A549 (cell line): ENCODE data around the gene LAMB1. TPM values are rescaled to one million over a fixed set of nuclear protein-coding genes. Genes with fewer than 3 reads are reported as not detected.
A peak's percentile ranks its signal among the peaks of the same experiment; 100 is the strongest.

Experiments
- ATAC-seq, 2 experiments: fragments of 200-7000 bp in 1 of 2; fragments of >200 bp in 1 of 2; cut with Nextera tagmentation in 1 of 2; cut with Tn5 transposase in 1 of 2; 3 replicates each; pipeline versions ENCODE4 v1.8.0 to v1.9.1; 2018 to 2020; ENCODE audit warnings: mild to moderate bottlenecking in 1 of 2, moderate library complexity in 1 of 2
- CTCF ChIA-PET: fragments of 300-600 bp; sonication (Branson Sonifier 250); formaldehyde crosslinking; extraction: SDS; loops from one replicate; lab custom pipeline; 2021; ENCODE audit warnings: antibody characterized with exemption, inconsistent platforms; lab: Yijun Ruan, JAX
- POLR2A ChIA-PET: fragments of 350-600 bp; formaldehyde crosslinking; extraction: SDS; loops from one replicate; lab custom pipeline; 2021; ENCODE audit warnings: antibody characterized with exemption, inconsistent platforms; lab: Yijun Ruan, JAX
- DNase-seq, 2 experiments: peaks; one replicate each; pipeline versions ENCODE4 v3.0.0 to v3.0.0-alpha.2; 2011 to 2016; ENCODE audit warnings: low read depth in 1 of 2, low spot score in 1 of 2
- FAIRE-seq: peaks from 2 replicates; lab custom pipeline; 2011; peaks lifted over from hg19 to GRCh38; lab: Jason Lieb, UNC
- H3K27ac ChIP-seq, 2 experiments: fragments of >200 bp; sonication (Bioruptor Twin); formaldehyde crosslinking; 3 replicates each; pipeline ENCODE4 v1.5.1; 2016 to 2017
- H3K4me1 ChIP-seq: fragments of >200 bp; sonication (Bioruptor Twin); formaldehyde crosslinking; 3 replicates; pipeline ENCODE4 v1.6.1; 2016
- H3K4me2 ChIP-seq: fragments of >200 bp; sonication (Bioruptor Twin); formaldehyde crosslinking; 3 replicates; pipeline ENCODE4 v1.6.1; 2016
- H3K4me3 ChIP-seq: fragments of >200 bp; sonication (Bioruptor Twin); formaldehyde crosslinking; 3 replicates; pipeline ENCODE4 v1.5.1; 2016
- H3K9me3 ChIP-seq: fragments of >200 bp; sonication (Bioruptor Twin); formaldehyde crosslinking; 3 replicates; pipeline ENCODE4 v1.6.1; 2016
- BCL3 ChIP-seq: fragments of >200 bp; sonication (Bioruptor Twin); formaldehyde crosslinking; IDR thresholded peaks from 3 replicates; pipeline ENCODE4 v1.6.1; 2016
- CHD4 ChIP-seq: fragments of 200-600 bp; sonication (generic); IDR thresholded peaks from 2 replicates; pipeline ENCODE4 v1.6.1; 2016; ENCODE audit warnings: antibody characterized with exemption, mild to moderate bottlenecking, borderline replicate concordance
- CTCF ChIP-seq: fragments of >200 bp; sonication (Bioruptor Twin); formaldehyde crosslinking; IDR thresholded peaks from 3 replicates; pipeline ENCODE4 v1.5.1; 2016
- EHMT2 ChIP-seq: fragments of 200-600 bp; sonication (generic); IDR thresholded peaks from 2 replicates; pipeline ENCODE4 v1.6.1; 2016; ENCODE audit warnings: antibody characterized with exemption, low read depth, mild to moderate bottlenecking, moderate library complexity
- FOSB ChIP-seq: fragments of 250-450 bp; sonication (Bioruptor Pico); IDR thresholded peaks from 2 replicates; pipeline ENCODE4 v1.5.0; 2020; ENCODE audit warnings: mild to moderate bottlenecking, moderate library complexity
- FOXS1 ChIP-seq: fragments of 250-450 bp; sonication (Bioruptor Pico); IDR thresholded peaks from 2 replicates; pipeline ENCODE4 v1.5.0; 2020; ENCODE audit warnings: mild to moderate bottlenecking, moderate library complexity
- GATA3 ChIP-seq: IDR thresholded peaks from 2 replicates; pipeline ENCODE4 v1.6.1; 2012; ENCODE audit warnings: borderline replicate concordance
- HDAC2 ChIP-seq: fragments of 200-600 bp; sonication (generic); IDR thresholded peaks from 2 replicates; pipeline ENCODE4 v1.6.1; 2016
- KDM5A ChIP-seq: fragments of 200-600 bp; sonication (generic); IDR thresholded peaks from 2 replicates; pipeline ENCODE4 v1.6.1; 2016; ENCODE audit warnings: antibody characterized with exemption, mild to moderate bottlenecking
- MAZ ChIP-seq: fragments of 150-350 bp; IDR thresholded peaks from 2 replicates; pipeline ENCODE4 v1.6.1; 2014; ENCODE audit warnings: antibody characterized with exemption, low read depth, low read length, borderline replicate concordance
- NFE2L2 ChIP-seq: fragments of 150-350 bp; conservative IDR thresholded peaks from 2 replicates; pipeline ENCODE4 v1.6.1; 2014; ENCODE audit warnings: low read length
- NPAS2 ChIP-seq: fragments of 250-450 bp; sonication (Bioruptor Pico); IDR thresholded peaks from 2 replicates; pipeline ENCODE4 v1.8.0; 2022; ENCODE audit warnings: mild to moderate bottlenecking, moderate library complexity, borderline replicate concordance
- POLR2A ChIP-seq: IDR thresholded peaks from 2 replicates; pipeline ENCODE4 v1.6.1; 2012; ENCODE audit warnings: mild to moderate bottlenecking, low read length
- RARB ChIP-seq: fragments of 250-450 bp; sonication (Bioruptor Pico); IDR thresholded peaks from 2 replicates; pipeline ENCODE4 v1.8.0; 2021; ENCODE audit warnings: mild to moderate bottlenecking, moderate library complexity
- RCOR1 ChIP-seq: fragments of 150-350 bp; IDR thresholded peaks from 2 replicates; pipeline ENCODE4 v1.6.1; 2014; ENCODE audit warnings: antibody characterized with exemption, low read length, low read depth
- RFX5 ChIP-seq: fragments of 450-650 bp; IDR thresholded peaks from 2 replicates; pipeline ENCODE4 v1.7.1; 2014; ENCODE audit warnings: antibody characterized with exemption, mild to moderate bottlenecking, moderate library complexity
- SMC3 ChIP-seq: fragments of >200 bp; sonication (Bioruptor Twin); formaldehyde crosslinking; IDR thresholded peaks from 3 replicates; pipeline ENCODE4 v1.6.1; 2018; ENCODE audit warnings: inconsistent platforms
- SREBF2 ChIP-seq: fragments of 450-650 bp; IDR thresholded peaks from 2 replicates; pipeline ENCODE4 v1.6.1; 2014; ENCODE audit warnings: mild to moderate bottlenecking, moderate library complexity
- TP53 ChIP-seq: fragments of 250-450 bp; sonication (Bioruptor Pico); IDR thresholded peaks from 2 replicates; pipeline ENCODE4 v1.5.0; 2021; ENCODE audit warnings: mild to moderate bottlenecking, moderate library complexity
- USF2 ChIP-seq: fragments of 450-650 bp; IDR thresholded peaks from 2 replicates; pipeline ENCODE4 v1.6.1; 2014; ENCODE audit warnings: antibody characterized with exemption
- ZC3H11A ChIP-seq: fragments of 450-650 bp; IDR thresholded peaks from 2 replicates; pipeline ENCODE4 v1.6.1; 2014; ENCODE audit warnings: antibody characterized with exemption, mild to moderate bottlenecking
- ZFP36 ChIP-seq: fragments of 450-650 bp; IDR thresholded peaks from 2 replicates; pipeline ENCODE4 v1.6.1; 2014; ENCODE audit warnings: borderline replicate concordance; ENCODE audit not compliant: partially characterized antibody
- ZNF302 ChIP-seq: fragments of 250-450 bp; sonication (Bioruptor Pico); IDR thresholded peaks from 2 replicates; pipeline ENCODE4 v1.9.0; 2021; ENCODE audit warnings: inconsistent platforms, mild to moderate bottlenecking, moderate library complexity
- WGBS: methylation state at CpG from one replicate; pipeline ENCODE4 v1.1.6; 2017; ENCODE audit errors: missing lambda C conversion rate; 5-methylcytosine and 5-hydroxymethylcytosine counted together
- polyA plus RNA-seq, 4 experiments: library from polyadenylated mRNA; depleted of rRNA in 3 of 4; stranded (reverse); fragments of >200 nt; fragmentation: RNase III in 1 of 4; extraction: RNeasy Plus Mini Kit Qiagen cat#74134 plus additional on column Dnase treatment in 1 of 4; gene quantifications; 2 replicates in 3 of 4; 3 replicates in 1 of 4; pipeline ENCODE4 v1.2.3, GENCODE V29; 2011 to 2017
- TF ChIP-seq, protein P1 (sequence below): fragments of 200-600 bp; sonication (generic); IDR thresholded peaks from 2 replicates; pipeline ENCODE4 v1.6.1; 2016; ENCODE audit warnings: antibody characterized with exemption, mild to moderate bottlenecking, moderate library complexity
- TF ChIP-seq, protein P2 (sequence below): IDR thresholded peaks from 2 replicates; pipeline ENCODE4 v1.6.1; 2012

LAMB1 gene
- polyA plus RNA-seq, 2 of the 4 experiments (the other 2 are of a cell fraction), result 142 to 162 TPM

- 88% methylated on average over 4 of the region's 4 CpGs for WGBS
- ATAC-seq, result no peak
- POLR2A ChIA-PET, result interaction anchor here (0.6 kb wide), 1 partner anchor 21 kb away, joined by 3 read pairs; no protein-coding TSS in a partner anchor
Measured at GRCh38 chr7:107977048-107977447, 25.9 kb downstream of the LAMB1 start.

DNA sequence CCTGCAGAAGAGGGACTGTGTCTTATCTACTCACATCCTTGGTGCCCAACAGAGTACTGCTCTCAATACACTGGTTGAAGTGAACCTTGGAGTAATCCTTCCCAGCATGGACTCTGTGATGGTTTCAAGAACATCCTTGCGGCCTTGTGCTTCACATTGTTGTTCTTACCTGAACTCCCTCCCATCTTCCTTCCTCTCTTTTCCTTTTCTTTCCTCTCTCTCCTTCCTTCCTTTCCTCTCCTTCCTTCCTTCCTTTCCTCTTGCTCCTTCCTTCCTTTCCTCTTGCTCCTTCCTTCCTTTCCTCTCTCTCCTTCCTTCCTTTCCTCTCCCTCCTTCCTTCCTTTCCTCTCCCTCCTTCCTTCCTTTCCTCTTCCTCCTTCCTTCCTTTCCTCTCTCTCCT, 26.3 kb downstream of the LAMB1 start:
- no peak for TF ChIP-seq MAZ
- TF ChIP-seq ZFP36, result no peak
- TF ChIP-seq SREBF2, result no peak
- TF ChIP-seq CHD4, result no peak
- TF ChIP-seq ZC3H11A, result no peak
- TF ChIP-seq EHMT2, result no peak
- no peak for TF ChIP-seq HDAC2
- TF ChIP-seq, protein P1, sequence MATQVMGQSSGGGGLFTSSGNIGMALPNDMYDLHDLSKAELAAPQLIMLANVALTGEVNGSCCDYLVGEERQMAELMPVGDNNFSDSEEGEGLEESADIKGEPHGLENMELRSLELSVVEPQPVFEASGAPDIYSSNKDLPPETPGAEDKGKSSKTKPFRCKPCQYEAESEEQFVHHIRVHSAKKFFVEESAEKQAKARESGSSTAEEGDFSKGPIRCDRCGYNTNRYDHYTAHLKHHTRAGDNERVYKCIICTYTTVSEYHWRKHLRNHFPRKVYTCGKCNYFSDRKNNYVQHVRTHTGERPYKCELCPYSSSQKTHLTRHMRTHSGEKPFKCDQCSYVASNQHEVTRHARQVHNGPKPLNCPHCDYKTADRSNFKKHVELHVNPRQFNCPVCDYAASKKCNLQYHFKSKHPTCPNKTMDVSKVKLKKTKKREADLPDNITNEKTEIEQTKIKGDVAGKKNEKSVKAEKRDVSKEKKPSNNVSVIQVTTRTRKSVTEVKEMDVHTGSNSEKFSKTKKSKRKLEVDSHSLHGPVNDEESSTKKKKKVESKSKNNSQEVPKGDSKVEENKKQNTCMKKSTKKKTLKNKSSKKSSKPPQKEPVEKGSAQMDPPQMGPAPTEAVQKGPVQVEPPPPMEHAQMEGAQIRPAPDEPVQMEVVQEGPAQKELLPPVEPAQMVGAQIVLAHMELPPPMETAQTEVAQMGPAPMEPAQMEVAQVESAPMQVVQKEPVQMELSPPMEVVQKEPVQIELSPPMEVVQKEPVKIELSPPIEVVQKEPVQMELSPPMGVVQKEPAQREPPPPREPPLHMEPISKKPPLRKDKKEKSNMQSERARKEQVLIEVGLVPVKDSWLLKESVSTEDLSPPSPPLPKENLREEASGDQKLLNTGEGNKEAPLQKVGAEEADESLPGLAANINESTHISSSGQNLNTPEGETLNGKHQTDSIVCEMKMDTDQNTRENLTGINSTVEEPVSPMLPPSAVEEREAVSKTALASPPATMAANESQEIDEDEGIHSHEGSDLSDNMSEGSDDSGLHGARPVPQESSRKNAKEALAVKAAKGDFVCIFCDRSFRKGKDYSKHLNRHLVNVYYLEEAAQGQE, result no peak
- no peak for TF ChIP-seq CTCF
- no peak for TF ChIP-seq SMC3
- no peak for TF ChIP-seq USF2
- TF ChIP-seq FOXS1, result no peak
- TF ChIP-seq RCOR1, result no peak
- TF ChIP-seq KDM5A, result no peak
- TF ChIP-seq, protein P2, sequence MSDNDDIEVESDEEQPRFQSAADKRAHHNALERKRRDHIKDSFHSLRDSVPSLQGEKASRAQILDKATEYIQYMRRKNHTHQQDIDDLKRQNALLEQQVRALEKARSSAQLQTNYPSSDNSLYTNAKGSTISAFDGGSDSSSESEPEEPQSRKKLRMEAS, result no peak
- no peak for TF ChIP-seq TP53 (CRISPR knock-in tag)
- no peak for TF ChIP-seq FOSB (CRISPR knock-in tag)
- no peak for TF ChIP-seq GATA3
- no peak for TF ChIP-seq NFE2L2
- FAIRE-seq (no peak), ATAC-seq (peak in 1 of 2 experiments; percentile 33; a peak in 1 of 6 replicates), DNase-seq (no peak)
- no peak overlapping the region for H3K4me3 ChIP-seq
- H3K27ac ChIP-seq, result no peak overlapping the region
- WGBS, result 83% methylated on average over 1 of the region's 1 CpG
- no peaks in the 10 kb centered on the region for H3K9me3 ChIP-seq
- no peak overlapping the region for H3K4me2 ChIP-seq
- ChIA-PET CTCF (interaction anchor here (1.6 kb wide), 1 partner anchor 10 kb away, joined by 5 read pairs; no protein-coding TSS in a partner anchor), POLR2A (no interaction called here)
- H3K4me1 ChIP-seq, result no peaks in the 10 kb centered on the region; the same call in 2 of the 3 replicates

More at GRCh38 chr7:107977048-107977447, 25.9 kb downstream of the LAMB1 start:
- FAIRE-seq (no peak), DNase-seq (no peak)
- CTCF ChIA-PET, result interaction anchor here (1.0 to 1.6 kb wide), 2 partner anchors 12 to 18 kb away, joined by 3 to 8 read pairs; no protein-coding TSS in a partner anchor
- TF ChIP-seq RARB (CRISPR knock-in tag) (no peak), NPAS2 (CRISPR knock-in tag) (no peak), ZNF302 (CRISPR knock-in tag) (no peak), POLR2A (no peak), MAZ (no peak), SMC3 (no peak), RFX5 (no peak), BCL3 (no peak)
- Histone ChIP-seq H3K27ac (no peak overlapping the region), H3K4me2 (no peak overlapping the region), H3K9me3 (no peaks in the 10 kb centered on the region), H3K4me3 (no peak overlapping the region), H3K4me1 (no peaks in the 10 kb centered on the region; the same call in 2 of the 3 replicates)
